T-cell (primary cell): ENCODE data around the gene ENTHD1. TPM values are rescaled to one million over a fixed set of nuclear protein-coding genes. Genes with fewer than 3 reads are reported as not detected.

Source experiments
- ATAC-seq, 4 experiments: fragments of 200-7000 bp in 3 of 4; fragments of 150-1000 bp in 1 of 4; cut with Tn5 transposase; replicated peaks in 1 of 4; 1 replicate in 3 of 4; 2 replicates in 1 of 4; pipeline ENCODE4 v1.10.0; 2021; ENCODE audit warnings: moderate library complexity in 3 of 4, mild to moderate bottlenecking in 2 of 4, moderate number of reproducible peaks in 1 of 4
- CTCF ChIA-PET, 2 donors: fragments of 300-600 bp; sonication (Branson Sonifier 250); formaldehyde crosslinking; loops; one replicate each; lab custom pipeline; 2022; ENCODE audit warnings: antibody characterized with exemption in 2 of 2; lab: Charles Lee
- POLR2A ChIA-PET, 2 donors: fragments of 300-600 bp; sonication (Branson Sonifier 250); formaldehyde crosslinking; loops; one replicate each; lab custom pipeline; 2022; ENCODE audit warnings: antibody characterized with exemption in 2 of 2; lab: Charles Lee
- DNase-seq, 35 experiments: peaks; one replicate each; pipeline versions ENCODE4 v3.0.0 to v3.0.0-alpha.2; 2013 to 2023
- H3K27ac ChIP-seq: one replicate; pipeline ENCODE4 v1.5.1; 2013; ENCODE audit warnings: low read length
- H3K27me3 ChIP-seq, 2 experiments: replicated peaks in 1 of 2; 1 replicate in 1 of 2; 2 replicates in 1 of 2; pipeline versions ENCODE4 v1.6.1 to v1.7.0; 2013; ENCODE audit warnings: low read length in 1 of 2, mixed read lengths in 1 of 2; ENCODE audit not compliant: control insufficient read depth in 2 of 2, insufficient read depth in 2 of 2; ENCODE audit errors: extremely low read depth in 1 of 2
- H3K36me3 ChIP-seq, 2 donors: 1 replicate in 1 of 2; 2 replicates in 1 of 2; pipeline versions ENCODE4 v1.6.1 to v1.7.0; 2013; ENCODE audit warnings: low read length in 1 of 2; ENCODE audit not compliant: control insufficient read depth in 2 of 2, insufficient read depth in 1 of 2; ENCODE audit errors: extremely low read depth in 1 of 2
- H3K4me1 ChIP-seq, 2 experiments: 1 replicate in 1 of 2; 2 replicates in 1 of 2; pipeline versions ENCODE4 v1.6.1 to v1.7.0; 2013; ENCODE audit warnings: low read length in 2 of 2, mixed read lengths in 1 of 2; ENCODE audit not compliant: insufficient read depth in 2 of 2, control insufficient read depth in 1 of 2; ENCODE audit errors: extremely low read depth in 1 of 2
- H3K4me3 ChIP-seq, 2 donors: 1 replicate in 1 of 2; 2 replicates in 1 of 2; pipeline versions ENCODE4 v1.5.1 to v1.7.0; 2013; ENCODE audit warnings: mild to moderate bottlenecking in 2 of 2, low read length in 1 of 2, moderate library complexity in 1 of 2; ENCODE audit not compliant: control insufficient read depth in 1 of 2; ENCODE audit errors: extremely low read depth in 1 of 2
- H3K9me3 ChIP-seq: 2 replicates; pipeline ENCODE4 v1.7.0; 2013
- H3K27ac Mint-ChIP-seq, 2 donors: one replicate each; pipeline ENCODE4 v1.8.0; 2020 to 2021; ENCODE audit warnings: mild to moderate bottlenecking in 2 of 2, mixed read lengths in 2 of 2
- H3K27me3 Mint-ChIP-seq, 2 donors: one replicate each; pipeline ENCODE4 v1.8.0; 2021 to 2022; ENCODE audit warnings: mixed read lengths in 2 of 2
- H3K36me3 Mint-ChIP-seq: one replicate; pipeline ENCODE4 v1.8.0; 2021; ENCODE audit warnings: mixed read lengths
- H3K4me1 Mint-ChIP-seq, 3 donors: one replicate each; pipeline ENCODE4 v1.8.0; 2020 to 2022; ENCODE audit warnings: mixed read lengths in 3 of 3, mild to moderate bottlenecking in 1 of 3
- H3K4me3 Mint-ChIP-seq, 3 donors: one replicate each; pipeline ENCODE4 v1.8.0; 2020 to 2022; ENCODE audit warnings: mild to moderate bottlenecking in 3 of 3, mixed read lengths in 3 of 3, moderate library complexity in 3 of 3
- H3K9me3 Mint-ChIP-seq, 3 donors: one replicate each; pipeline ENCODE4 v1.8.0; 2020 to 2022; ENCODE audit warnings: mixed read lengths in 3 of 3
- WGBS: methylation state at CpG from one replicate; pipeline ENCODE4 v1.1.5; 2013; ENCODE audit warnings: missing lambda C conversion rate; ENCODE audit not compliant: insufficient coverage; 5-methylcytosine and 5-hydroxymethylcytosine counted together
- total RNA-seq, 35 experiments: library from RNA in 6 of 35; stranded (reverse) in 6 of 35; fragments of 120-200 nt in 1 of 35; gene quantifications; one replicate each; pipeline versions ENCODE4 v1.2.1 to v1.2.4 and lab custom pipeline; 2013 to 2026

Gene ENTHD1
- total RNA-seq, 5 donors from 2014 or later (not counting 1 experiment from before 2014, with no cell fraction given), result 0.13 to 0.36 (median 0.20) TPM

DNA sequence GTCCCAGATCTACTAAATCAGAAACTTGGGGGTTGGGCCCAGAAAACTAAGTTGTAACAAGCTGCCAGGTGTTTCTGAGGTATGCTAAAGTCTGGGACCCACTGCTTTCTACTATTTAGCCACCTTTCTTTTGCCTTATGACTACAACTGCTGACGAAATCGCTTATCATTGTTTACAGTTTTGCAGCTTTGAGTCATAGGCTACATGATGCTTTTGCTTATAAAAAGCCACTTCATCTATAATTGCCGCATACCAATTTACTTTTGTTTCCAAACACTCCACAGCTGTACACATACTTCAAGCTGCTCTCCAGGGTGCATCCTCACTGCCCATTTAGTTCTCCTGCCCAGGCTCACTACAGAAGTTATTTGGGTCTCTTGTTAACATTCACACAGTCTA is 144.7 kb downstream of the ENTHD1 start:
- ATAC-seq, result no peak
- Histone ChIP-seq H3K4me3 (no peak overlapping the region), H3K27me3 (peaks cover 0 to 2% of the 10 kb centered on the region in 2 experiments), H3K27ac (no peak overlapping the region), H3K9me3 (no peaks in the 10 kb centered on the region), H3K36me3 (no peaks in the 10 kb centered on the region), H3K4me1 (peaks cover 6 to 10% of the 10 kb centered on the region in 2 experiments)
- Mint-ChIP-seq H3K27ac (no peak overlapping the region), H3K36me3 (no peaks in the 10 kb centered on the region), H3K9me3 (no peaks in the 10 kb centered on the region), H3K4me1 (peaks cover 34 to 45% (median 35%) of the 10 kb centered on the region in 3 donors), H3K27me3 (no peaks in the 10 kb centered on the region), H3K4me3 (no peak overlapping the region)
- DNase-seq, result no peak
- ChIA-PET CTCF (interaction anchor here in 1 of 2 donors (0.7 kb wide), 1 partner anchor 184 kb away, joined by 3 read pairs; no protein-coding TSS in a partner anchor), POLR2A (no interaction called here)
- WGBS, result 85% methylated on average over 3 of the region's 3 CpGs

DNA sequence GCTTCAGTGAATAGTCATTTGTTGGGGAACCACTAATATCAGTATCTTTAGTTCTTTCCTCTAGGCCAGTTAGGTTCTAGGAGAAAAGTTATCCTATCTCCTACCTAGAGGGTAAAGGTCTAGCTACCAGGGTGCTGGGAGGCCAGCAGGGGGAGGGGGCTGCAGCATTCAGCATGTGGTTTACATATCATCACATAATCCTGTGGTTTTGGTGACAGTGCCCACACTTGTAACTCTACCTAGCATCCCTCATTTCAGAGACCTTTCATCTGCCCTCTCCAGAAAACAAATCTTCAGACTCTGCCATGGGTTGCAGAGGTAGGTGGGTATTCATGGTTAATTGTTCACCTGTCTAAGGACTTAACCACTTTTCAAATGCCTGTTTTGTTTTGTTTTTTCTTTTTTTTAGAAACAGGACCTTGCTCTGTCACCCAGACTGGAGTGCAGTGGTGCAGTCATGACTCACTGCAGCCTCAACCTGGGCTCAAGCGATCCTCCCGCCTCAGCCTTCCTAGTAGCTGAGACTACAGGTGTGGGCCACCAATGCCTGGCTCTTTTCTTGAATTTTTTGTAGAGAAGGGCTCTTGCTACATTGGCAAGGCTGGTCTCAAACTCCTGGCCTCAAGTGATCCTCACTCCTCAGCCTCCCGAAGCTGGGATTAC is 146.8 kb downstream of the ENTHD1 start:
- DNase-seq (peak in 2 of 35 experiments; percentile 8), ATAC-seq (peak in 2 of 4 experiments; percentile 33 to 52)
- CTCF ChIA-PET, result no interaction called here
- Mint-ChIP-seq H3K9me3 (no peaks in the 10 kb centered on the region), H3K27me3 (no peaks in the 10 kb centered on the region), H3K4me1 (peaks cover 26 to 34% (median 26%) of the 10 kb centered on the region in 3 donors), H3K27ac (peak overlapping the region; percentile 39 to 56), H3K36me3 (no peaks in the 10 kb centered on the region), H3K4me3 (no peak overlapping the region)
- Histone ChIP-seq H3K27ac (no peak overlapping the region), H3K4me3 (no peak overlapping the region), H3K36me3 (no peaks in the 10 kb centered on the region), H3K9me3 (no peaks in the 10 kb centered on the region), H3K4me1 (peaks cover 6 to 10% of the 10 kb centered on the region in 2 experiments), H3K27me3 (no peaks in the 10 kb centered on the region)
- POLR2A ChIA-PET, result interaction anchor here in 1 of 2 donors (0.5 kb wide), 1 partner anchor 604 kb away, joined by 4 read pairs; no protein-coding TSS in a partner anchor
- WGBS, result 70% methylated on average over 2 of the region's 3 CpGs

DNA sequence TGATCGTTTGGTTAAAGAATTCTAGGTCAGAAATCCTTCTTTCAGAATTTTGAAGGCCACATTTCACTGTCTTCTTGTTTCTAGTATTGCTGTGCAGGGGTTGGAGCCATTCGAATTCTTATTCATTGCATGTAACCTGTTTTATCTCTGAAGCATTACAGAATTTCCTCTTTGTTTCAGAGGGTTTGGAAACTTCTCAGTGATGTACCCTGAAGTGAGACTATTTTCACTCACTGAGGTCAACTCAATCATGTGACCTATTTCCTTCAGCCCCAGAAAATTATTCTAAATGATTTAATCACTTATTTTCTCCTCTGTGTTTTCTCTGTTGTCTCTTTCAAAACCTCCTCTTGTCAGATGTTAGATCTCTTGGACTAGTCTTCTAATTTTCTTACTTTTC is 147.8 kb downstream of the ENTHD1 start:
- Histone ChIP-seq H3K27ac (no peak overlapping the region), H3K4me3 (no peak overlapping the region), H3K27me3 (no peaks in the 10 kb centered on the region), H3K4me1 (peaks cover 6% of the 10 kb centered on the region in 2 experiments), H3K36me3 (no peaks in the 10 kb centered on the region), H3K9me3 (no peaks in the 10 kb centered on the region)
- Mint-ChIP-seq H3K4me1 (peaks cover 18 to 27% (median 18%) of the 10 kb centered on the region in 3 donors), H3K27me3 (no peaks in the 10 kb centered on the region), H3K36me3 (no peaks in the 10 kb centered on the region), H3K9me3 (peaks cover 0 to 4% (median 0%) of the 10 kb centered on the region in 3 donors), H3K4me3 (no peak overlapping the region), H3K27ac (peak overlapping the region; percentile 56 to 68)
- 60% methylated on average over 1 of the region's 2 CpGs for WGBS
- ATAC-seq, result no peak
- ChIA-PET POLR2A (no interaction called here), CTCF (no interaction called here)
- no peak for DNase-seq

DNA sequence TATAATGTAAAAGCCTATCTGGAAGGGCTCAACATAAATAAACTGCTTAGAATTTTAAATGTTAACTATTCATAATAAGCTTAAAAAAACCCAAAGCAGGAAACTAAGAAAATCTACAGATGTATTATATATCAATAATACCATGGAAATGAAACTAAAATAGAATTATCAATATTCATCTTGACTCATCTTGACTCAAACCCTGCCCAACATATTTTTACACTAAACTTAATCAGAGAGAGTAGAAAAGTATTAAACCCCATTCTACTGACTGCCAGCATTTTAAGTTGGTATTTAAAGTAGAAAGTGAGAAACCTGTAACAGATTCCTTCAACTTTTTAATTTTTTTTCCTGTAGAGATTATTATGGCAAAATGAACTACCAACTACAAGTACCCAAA is 149.2 kb downstream of the ENTHD1 start:
- Histone ChIP-seq H3K9me3 (no peaks in the 10 kb centered on the region), H3K27ac (no peak overlapping the region), H3K4me3 (no peak overlapping the region), H3K4me1 (peaks cover 6% of the 10 kb centered on the region in 2 experiments), H3K36me3 (no peaks in the 10 kb centered on the region), H3K27me3 (no peaks in the 10 kb centered on the region)
- H3K27me3 Mint-ChIP-seq, result no peaks in the 10 kb centered on the region
- ChIA-PET POLR2A (no interaction called here), CTCF (no interaction called here)
- ATAC-seq (no peak), DNase-seq (no peak)
- H3K4me3 Mint-ChIP-seq, result no peak overlapping the region
- H3K27ac Mint-ChIP-seq, result no peak overlapping the region
- no peaks in the 10 kb centered on the region for H3K36me3 Mint-ChIP-seq
- H3K9me3 Mint-ChIP-seq, result peaks cover 0 to 6% (median under 1%) of the 10 kb centered on the region in 3 donors
- peaks cover 14 to 25% (median 16%) of the 10 kb centered on the region in 3 donors for H3K4me1 Mint-ChIP-seq

DNA sequence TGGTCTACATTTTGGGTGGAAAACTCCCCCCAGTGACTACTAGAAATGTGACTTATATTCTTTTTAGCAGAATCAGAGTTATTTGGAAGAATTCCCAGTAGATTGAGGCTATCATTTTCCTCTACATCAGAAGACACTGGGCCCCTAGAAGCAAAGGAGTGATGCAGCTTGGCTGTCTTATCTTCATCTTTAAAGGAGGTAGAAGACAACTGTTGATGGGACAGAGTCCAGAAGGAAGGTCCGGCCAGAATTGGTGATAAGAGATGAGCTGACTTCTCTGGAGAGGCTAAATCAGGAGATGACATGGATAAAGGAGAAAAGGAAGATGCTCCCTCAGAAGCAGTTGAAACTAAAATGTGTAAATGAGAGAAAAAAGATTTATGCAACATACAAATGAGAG is 149.6 kb downstream of the ENTHD1 start:
- no peaks in the 10 kb centered on the region for H3K27me3 Mint-ChIP-seq
- Histone ChIP-seq H3K27me3 (no peaks in the 10 kb centered on the region), H3K9me3 (no peaks in the 10 kb centered on the region), H3K27ac (no peak overlapping the region), H3K4me3 (no peak overlapping the region), H3K36me3 (no peaks in the 10 kb centered on the region), H3K4me1 (peaks cover 6% of the 10 kb centered on the region in 2 experiments)
- DNase-seq, result no peak
- ATAC-seq, result no peak
- H3K9me3 Mint-ChIP-seq, result peaks cover 0 to 9% (median 3%) of the 10 kb centered on the region in 3 donors
- H3K4me3 Mint-ChIP-seq, result no peak overlapping the region
- WGBS, result 100% methylated on average over 1 of the region's 1 CpG
- peaks cover 14 to 25% (median 16%) of the 10 kb centered on the region in 3 donors for H3K4me1 Mint-ChIP-seq
- ChIA-PET CTCF (no interaction called here), POLR2A (no interaction called here)
- H3K36me3 Mint-ChIP-seq, result no peaks in the 10 kb centered on the region
- H3K27ac Mint-ChIP-seq, result no peak overlapping the region

DNA sequence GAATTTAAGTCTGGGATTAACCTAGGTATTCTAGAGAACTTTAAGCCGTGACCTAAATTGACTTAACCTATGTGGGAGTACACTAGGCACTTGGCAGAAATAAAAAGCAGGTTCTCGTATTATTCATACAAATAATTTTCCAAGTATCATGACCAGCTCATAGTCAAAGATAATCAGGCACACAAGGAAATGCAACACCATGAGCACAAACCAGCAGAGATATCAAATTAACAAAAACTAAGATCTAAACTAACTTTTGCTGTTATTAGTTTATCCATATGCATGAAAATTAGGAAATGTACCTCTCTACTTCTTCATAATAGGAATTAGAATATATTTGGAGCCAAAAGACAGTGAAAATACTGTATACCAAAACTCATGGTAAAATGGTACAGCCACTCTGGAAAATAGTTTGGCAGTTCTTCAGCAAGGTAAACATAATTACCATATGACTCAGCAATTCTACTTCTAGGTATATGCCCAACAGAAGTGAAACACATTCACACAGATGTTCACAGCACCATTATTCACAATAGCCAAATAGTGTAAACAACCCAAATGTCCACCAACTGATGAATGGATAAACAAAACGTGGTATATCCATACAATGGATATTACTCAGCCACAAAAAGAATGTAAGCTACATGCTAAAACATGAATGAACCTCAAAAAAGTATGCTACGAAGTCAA is 154.1 kb downstream of the ENTHD1 start:
- Mint-ChIP-seq H3K27ac (no peak overlapping the region), H3K9me3 (peaks cover 0 to 9% (median 3%) of the 10 kb centered on the region in 3 donors), H3K4me1 (peaks cover 0 to 3% (median 0%) of the 10 kb centered on the region in 3 donors), H3K27me3 (peaks cover 8 to 13% of the 10 kb centered on the region in 2 donors), H3K36me3 (no peaks in the 10 kb centered on the region), H3K4me3 (no peak overlapping the region)
- ATAC-seq (no peak), DNase-seq (no peak)
- 83% methylated on average over 1 of the region's 4 CpGs for WGBS
- no peak overlapping the region for H3K4me3 ChIP-seq
- CTCF ChIA-PET, result no interaction called here
- H3K27ac ChIP-seq, result no peak overlapping the region
- H3K9me3 ChIP-seq, result no peaks in the 10 kb centered on the region
- H3K27me3 ChIP-seq, result peaks cover 0 to 5% of the 10 kb centered on the region in 2 experiments
- H3K4me1 ChIP-seq, result no peaks in the 10 kb centered on the region
- POLR2A ChIA-PET, result no interaction called here
- H3K36me3 ChIP-seq, result no peaks in the 10 kb centered on the region
